GM19468 (cell line): ENCODE results near the gene MISP.
"Not testable (repeated sequence)": the region's sequence is repeated elsewhere in the genome, so short reads cannot be mapped to it uniquely, and the experiment has no call there.

ENCODE experiments used
- ATAC-seq: cut with Tn5 transposase; IDR thresholded peaks from one replicate; pipeline ENCODE4 v1.9.1; 2021; ENCODE audit warnings: mild to moderate bottlenecking, moderate library complexity, moderate number of reproducible peaks; ENCODE audit not compliant: unreplicated experiment; ENCODE audit errors: extremely low read depth

Gene MISP, protein sequence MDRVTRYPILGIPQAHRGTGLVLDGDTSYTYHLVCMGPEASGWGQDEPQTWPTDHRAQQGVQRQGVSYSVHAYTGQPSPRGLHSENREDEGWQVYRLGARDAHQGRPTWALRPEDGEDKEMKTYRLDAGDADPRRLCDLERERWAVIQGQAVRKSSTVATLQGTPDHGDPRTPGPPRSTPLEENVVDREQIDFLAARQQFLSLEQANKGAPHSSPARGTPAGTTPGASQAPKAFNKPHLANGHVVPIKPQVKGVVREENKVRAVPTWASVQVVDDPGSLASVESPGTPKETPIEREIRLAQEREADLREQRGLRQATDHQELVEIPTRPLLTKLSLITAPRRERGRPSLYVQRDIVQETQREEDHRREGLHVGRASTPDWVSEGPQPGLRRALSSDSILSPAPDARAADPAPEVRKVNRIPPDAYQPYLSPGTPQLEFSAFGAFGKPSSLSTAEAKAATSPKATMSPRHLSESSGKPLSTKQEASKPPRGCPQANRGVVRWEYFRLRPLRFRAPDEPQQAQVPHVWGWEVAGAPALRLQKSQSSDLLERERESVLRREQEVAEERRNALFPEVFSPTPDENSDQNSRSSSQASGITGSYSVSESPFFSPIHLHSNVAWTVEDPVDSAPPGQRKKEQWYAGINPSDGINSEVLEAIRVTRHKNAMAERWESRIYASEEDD

DNA sequence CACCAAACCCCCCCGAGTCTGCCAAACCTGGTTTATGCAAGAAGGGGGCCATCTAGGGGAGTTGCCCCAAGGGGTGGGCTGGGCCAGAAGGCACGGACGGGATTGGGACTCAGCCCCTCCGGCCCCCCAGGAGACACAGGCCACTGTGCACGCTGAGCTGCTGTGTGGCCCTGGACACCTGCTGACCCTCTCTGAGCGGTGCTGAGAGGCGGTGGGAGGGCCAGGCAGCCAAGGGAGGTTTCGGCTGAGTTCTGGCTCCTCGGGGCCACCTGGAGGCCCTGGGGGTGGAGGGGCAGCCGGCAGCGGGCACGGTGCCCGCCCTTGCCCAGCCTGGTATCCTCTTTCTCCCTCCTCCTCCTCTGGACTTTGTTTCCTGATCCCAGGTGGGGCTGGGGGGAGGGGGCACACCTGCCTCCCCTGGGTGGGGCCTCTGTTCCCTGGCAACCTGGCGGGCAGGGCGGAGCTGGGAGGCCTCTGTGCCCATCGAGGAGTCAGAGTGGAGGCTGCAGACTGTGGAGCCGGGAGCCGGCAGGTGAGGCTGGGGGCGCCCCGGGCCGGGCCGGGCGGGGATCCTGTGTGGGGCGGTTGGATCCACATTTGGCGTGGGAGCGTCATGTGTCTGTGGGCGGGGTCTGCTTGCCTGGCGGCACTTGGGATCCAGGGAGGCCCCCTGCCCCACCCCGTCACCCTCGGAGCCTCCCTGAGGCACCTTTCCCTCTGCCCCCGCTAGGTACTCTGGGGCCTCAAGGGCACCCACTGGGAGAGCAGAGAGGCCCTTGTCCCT is at the start of gene MISP:
Gene MISP, plus strand, starts transcription at position 473 of the 784 bp plus-strand sequence. CDS start 5,835 bp downstream, outside the sequence.
- no peak for ATAC-seq

DNA sequence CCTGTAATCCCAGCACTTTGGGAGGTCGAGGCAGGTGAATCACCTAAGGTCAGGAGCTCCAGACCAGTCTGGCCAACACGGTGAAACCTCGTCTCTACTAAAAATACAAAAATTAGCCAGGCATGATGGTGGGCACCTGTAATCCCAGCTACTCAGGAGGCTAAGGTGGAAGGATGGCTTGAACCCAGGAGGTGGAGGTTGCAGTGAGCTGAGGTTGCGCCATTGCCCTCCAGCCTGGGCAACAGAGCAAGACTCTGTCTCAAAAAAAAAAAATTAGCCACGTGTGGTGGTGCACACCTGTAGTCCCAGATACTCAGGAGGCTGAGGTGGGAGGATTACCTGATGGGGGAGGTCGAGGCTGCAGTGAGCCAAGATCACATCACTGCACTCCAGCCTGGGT is 48.1 kb upstream of the MISP start:
- ATAC-seq, result not testable (repeated sequence)

DNA sequence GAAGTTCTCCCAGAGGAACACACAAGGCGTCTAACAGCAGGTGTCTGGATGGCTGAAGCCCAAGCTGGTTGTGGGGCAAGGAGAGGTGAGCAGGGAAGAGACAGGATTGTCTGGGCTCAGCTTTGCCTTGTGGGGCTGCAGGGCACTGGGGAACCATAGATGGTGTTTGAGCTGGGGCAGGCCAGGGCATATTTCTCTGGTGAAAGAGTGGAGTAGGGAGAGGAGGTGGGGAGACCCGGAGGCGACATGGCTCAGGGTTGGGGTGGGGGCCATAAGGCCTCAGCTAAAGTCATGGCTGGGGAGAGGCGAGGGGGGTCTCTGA is 47.6 kb upstream of the MISP start:
- ATAC-seq, result no peak

DNA sequence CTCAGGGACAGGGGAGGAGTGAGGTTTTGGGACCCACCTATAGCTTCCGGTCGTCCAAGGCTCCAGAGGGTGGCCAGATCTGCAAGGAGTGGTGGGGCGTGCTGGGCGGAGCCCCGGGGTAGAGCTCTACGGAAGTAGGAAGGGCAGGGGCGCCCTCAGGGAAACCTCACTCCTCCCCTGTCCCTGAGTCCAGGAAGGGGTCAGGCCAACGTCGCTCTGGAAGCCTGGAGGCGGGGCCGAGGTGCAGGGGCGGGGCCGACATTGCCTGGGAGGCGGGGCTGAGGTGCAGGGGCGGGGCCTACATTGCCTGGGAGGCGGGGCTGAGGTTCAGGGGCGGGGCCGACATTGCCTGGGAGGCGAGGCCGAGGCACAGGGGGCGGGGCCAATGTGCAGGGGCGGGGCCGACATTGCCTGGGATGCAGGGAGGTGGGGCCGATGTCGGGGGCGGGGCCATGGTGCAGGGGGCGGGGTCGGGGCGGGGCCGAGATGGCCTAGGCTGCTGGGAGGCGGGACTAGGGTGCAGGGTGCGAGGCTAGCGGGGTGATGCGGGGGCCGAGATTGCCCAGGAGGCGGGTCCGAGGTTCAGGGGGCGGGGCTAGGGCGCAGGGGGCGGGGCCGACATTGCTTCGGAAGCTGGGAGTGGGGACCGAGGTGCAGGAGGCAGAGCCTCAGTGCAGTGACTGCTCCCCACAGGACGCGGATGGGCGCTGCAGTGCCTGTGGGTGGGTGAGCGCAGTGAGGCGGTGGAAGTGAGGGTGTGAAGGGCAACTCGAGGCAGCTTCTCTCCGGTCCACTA is 47.1 kb upstream of the MISP start:
- no peak for ATAC-seq

DNA sequence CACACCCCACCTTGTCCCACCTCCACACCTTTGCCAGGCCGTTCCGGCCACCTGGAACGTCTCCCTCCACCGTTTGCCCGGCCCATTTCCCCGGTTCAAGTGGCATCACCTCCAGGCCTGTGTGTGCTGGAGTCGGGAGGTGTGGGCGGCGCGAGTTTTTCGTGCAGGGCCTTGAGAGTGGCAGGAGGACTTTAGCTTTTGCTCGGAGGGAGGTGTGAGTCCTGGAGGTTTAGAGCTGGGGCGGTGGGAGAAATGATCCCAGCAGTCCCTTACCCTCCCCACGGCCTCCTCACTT is 46.5 kb upstream of the MISP start:
- no peak for ATAC-seq

DNA sequence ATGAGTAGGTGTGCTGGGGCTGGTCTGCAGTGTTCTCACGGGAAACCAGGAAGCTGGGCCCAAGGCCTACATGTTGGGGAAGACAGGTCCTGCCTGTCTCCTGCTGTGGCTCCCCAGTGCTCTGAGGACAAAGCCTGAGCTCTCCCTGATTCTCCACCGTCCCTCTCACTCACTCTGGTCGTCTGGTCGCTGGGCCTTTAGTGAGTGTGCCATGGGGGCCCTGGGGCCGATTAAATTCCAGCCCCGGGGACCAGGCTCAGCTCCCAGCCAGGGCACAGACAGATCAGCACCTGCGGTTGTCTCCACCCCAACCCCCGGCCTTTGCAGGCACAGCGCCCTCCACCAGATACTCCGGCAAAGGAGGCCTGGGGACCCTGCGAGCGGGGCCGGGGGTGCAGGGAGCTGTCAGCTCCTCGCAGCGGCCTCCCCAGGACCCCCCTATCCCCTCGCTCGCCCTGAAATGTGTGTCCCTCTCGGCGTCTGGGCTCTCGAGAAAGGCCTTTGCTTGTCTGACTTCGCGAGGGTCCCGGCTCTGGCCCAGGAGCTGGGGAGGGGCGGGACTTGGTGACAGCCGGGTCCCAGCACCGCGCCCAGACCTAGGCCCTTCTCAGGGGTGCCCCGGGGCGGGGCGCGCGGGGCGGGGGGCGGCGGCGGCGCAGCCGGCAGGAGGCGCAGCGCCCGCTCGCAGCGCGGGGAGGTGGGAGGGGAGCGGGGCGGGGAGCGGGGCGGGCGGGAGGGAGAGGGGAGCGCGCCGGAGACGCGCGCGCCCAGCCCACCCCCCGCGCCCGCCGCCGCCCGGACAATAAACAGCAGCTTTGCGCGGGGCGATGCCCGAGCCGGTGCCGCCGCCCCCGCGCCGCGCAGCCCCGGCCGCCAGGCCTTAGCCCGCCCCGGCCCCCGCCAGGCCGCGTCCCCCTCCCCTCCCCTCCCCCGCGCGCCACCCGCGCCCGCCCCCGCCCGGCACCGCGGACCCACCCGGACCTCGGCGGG is 42.5 kb upstream of the MISP start, which contains the start of gene PALM:
Gene PALM, plus strand, starts transcription at position 782 of the 990 bp plus-strand sequence. CDS start 212 bp downstream, outside the sequence.
- no peak for ATAC-seq

DNA sequence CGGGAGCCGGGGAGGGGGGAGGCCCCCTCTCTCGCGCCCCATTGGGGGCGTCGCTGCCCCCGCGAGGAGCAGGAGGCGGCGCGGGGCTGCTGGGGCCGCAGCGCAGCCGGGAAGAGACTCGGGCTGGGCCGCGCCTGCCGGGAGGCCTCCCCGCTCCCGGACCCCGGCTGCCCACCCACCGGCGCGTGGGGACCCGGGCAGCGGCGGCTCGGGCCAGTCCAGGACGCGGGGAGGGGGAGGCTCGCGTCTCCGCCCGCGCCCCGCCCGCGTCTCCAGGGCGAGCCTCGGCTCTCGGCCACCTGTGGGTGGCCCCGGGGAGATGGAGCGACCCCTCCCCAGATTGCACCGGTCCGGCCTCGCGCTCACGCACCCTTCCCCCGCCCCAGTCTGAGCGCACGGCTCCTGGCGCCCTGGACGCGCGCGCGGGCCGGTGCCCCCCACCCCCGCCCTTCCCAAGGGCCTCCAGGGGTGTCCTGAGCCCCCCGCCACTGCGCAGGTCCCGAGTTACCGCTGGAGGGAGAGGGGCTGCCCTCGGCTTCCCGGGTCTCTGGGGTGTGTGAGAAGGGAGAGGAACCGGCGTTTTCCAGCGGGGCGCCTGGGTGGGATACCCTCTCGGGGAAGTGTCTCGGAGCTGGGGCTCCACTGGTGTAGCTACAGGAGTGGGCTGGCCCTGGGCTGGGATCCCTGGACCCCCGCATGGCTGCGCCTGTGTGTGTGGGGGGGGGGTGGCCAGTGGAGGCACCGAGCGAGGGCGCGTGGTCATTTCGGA is 41.5 kb upstream of the MISP start:
- no peak for ATAC-seq

DNA sequence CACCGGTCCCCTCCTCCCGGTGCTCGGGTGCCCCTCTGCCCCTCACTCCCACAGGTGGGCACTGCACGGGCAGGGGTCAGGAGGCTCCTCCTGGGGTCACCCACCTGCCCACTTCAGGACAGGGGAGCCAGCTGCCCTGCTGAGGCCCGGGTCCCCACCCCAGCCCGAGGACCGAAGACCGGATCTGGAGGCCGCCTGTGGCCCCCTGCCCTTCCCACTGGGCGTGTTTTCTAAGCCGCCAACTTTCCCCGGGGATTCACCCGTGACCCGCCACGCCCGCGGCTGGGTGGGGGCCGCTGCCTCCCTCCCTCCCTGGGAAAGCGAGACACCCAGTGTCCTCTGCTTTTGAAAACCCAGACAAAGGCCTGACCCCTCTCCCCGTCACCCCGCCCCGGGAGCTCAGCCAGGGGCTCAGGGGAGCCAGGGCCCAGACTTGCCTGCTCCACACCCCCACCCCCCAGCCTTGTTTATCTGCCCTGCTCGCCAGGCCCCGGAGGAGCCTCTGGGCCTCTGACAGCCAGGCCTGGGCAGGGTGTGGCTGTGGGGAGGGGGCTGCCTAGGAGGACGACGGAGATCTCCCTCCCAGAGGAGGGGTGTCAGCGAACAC is 40.8 kb upstream of the MISP start:
- ATAC-seq, result no peak

DNA sequence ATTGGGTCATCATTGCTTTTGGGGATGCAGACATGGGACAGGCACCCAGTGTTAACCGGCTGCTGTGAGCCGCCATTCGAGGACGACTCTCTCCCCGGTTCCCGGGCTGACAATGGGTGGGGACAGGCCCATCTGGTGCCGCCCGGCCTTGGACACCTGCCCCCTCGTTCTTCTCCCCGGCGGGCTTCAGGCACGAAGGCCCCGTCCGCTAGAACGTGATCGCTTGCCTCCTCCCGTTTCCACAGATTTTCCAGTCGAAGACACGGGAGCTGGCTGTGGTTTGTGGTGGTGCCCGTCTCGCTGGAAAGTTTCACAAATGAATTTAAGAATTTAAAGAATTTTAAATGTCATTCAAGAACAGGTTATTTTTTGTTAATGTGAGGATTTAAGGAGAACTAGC is 40.1 kb upstream of the MISP start:
- ATAC-seq, result no peak

DNA sequence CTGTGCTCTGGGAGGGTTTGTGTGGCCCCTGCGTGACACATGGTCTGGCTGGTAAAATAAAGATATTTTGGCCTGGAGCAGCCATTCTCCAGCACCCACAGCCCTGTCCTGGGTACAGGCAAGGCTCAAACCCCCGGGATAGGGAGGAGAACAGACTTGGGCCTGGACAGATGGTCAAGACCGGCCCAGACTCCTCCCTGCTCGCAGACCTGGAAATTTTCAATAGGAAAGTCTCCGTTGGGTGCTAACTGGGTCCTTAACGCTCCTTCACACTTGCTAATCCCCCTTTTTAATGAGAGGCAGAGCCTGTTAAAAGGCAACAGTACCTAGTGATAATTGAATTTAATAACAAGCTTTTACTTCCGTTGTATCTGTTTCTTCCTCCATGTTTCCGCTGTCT is 39.7 kb upstream of the MISP start:
- no peak for ATAC-seq

DNA sequence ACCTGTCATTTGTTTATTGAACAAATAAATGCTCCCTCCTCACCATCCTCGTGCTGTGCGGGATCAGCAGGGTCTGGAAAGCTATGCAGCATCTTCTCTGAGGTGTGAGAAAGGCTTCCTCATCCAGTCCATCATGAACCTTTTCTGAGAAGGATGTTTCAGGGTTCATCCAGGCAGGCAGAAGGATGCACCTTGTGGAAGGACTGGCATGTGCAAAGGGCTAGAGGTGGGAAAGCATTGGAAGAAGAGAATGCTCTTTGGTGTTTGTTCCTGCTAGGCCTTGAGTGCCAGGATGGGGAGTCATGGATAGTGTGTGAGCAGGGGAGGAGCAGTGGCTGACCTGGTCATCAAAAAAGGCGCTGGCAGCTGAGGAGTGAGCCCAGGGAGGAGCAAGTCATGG is 35.6 kb upstream of the MISP start:
- ATAC-seq, result no peak

DNA sequence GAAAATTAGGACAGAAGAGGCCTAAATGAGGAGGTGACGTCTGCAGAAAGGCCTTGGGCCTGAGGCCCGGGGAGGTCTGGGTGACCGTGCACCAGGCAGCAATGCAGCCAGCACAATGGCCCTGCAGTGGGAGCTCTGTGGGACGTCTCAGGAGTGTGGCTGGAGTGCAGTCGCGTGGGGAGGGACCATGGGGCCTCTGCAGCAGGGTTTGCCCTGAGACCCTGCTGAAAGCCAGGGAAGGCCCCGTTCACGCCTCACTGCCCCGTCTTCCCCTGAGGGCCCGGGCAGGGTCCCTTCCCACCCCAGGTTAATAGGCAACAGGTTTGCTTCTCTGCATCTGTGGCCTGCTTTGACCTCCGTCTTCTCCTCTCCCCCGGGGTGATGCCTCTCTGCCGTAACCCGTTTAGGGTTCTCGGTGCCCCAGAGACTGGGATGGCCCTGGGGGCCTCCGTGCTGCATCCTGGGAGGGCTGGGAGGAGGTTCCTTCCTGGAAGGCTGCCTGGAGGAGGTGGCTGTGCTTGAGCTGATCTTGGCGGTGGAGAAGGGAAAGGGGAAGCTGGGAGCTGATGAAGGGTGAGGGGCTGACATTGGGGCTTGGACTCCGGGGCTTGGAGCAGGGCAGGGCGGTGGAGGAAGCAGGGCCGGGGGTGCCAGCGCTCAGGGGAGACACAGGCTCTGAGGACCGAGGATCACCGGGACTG is 32.5 kb upstream of the MISP start:
- no peak for ATAC-seq

DNA sequence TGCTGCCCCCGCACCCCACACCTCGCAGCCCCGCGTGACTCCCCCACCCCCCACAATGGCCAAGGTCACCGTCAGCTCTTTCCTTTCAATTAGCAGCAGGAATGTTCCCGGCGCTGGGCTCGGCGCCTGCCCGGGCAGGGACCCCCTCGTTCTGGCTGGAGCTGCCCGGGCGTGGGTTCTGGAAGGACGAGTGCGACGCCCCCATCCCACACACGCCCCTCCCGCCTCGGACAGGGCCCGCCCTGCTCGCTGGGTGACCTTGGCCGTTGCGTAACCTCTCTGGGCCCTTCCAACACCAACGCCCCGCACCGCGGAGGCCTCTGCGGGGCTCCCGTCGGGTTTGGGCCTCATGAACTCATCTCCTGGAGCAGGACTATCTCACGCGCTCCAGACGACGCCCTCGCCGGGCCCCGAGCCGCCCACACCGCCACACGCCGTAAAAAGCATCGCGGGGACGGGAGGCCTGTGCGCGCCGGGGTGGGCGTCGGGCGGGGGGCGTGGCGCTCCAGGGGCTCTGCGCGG is 31.9 kb upstream of the MISP start:
- no peak for ATAC-seq

DNA sequence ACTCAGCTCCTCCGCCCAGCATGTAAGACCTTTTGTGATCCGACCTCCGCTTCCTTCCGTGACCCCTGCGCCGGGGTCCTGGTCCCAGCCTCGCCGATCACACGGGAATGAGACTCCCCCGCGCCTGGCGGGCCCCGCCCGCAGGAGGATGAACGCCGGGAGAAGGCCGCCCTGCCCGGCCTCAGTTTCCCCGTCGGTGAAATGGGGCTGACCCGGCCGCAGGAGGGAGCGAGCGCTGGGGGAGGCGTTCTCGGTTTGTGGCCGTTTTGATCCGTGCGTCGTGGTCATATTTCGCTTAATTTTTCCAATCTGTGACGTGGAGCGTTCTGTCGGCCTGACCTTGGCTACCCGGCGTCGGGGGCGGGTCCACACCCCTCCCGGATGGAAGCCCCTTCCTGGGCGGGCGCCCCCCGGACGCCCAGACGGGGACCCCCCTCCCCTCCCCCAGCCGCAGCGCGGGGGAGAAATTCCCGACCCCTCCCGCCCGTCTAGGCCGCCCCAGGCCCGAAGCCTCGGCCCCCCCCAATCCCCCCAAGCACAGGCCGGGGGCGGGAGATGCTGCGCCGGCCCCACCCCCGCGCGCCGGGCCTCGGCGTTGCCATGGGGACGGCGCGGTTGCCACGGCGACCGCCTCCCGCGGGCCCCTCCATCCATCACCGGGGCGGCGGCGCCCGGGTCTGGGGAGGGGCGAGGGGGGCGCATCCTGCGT is 31.1 kb upstream of the MISP start:
- no peak for ATAC-seq

DNA sequence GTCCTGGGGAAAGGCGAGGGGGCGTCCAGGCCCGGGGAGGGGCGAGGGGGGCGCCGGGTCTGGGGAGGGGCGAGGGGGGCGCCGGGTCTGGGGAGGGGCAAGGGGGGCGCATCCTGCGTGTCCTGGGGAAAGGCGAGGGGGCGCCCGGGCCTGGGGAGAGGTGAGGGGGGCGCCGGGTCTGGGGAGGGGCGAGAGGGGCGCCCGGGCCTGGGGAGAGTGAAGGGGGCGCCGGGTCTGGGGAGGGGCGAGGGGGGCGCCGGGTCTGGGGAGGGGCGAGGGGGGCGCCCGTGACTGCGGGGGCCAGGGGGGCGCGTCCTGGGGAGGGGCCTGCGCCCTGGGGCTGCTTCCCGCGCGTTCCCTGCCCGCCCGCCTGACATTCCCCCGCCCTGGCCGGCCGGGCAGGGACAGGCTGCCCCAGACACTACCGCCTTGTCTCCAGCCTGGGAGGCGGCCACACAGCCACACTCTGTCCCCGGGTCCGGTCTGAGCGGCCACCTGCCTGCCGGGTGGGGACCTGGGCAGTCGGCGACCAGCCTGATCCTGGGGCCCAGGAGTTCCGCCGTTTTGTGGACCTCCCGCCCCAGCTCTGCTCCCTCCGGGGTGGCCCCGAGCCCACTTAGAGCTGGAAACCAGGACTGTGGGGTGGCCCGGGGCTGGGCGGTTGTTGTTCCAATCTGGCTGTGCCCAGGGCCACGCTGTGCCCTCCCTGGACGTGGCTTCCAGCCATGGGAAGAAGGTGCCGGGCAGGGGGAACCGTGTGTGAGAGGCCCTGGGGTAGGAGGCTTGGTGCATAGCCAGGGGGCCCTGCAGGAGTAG is 30.4 kb upstream of the MISP start:
- ATAC-seq, result no peak

DNA sequence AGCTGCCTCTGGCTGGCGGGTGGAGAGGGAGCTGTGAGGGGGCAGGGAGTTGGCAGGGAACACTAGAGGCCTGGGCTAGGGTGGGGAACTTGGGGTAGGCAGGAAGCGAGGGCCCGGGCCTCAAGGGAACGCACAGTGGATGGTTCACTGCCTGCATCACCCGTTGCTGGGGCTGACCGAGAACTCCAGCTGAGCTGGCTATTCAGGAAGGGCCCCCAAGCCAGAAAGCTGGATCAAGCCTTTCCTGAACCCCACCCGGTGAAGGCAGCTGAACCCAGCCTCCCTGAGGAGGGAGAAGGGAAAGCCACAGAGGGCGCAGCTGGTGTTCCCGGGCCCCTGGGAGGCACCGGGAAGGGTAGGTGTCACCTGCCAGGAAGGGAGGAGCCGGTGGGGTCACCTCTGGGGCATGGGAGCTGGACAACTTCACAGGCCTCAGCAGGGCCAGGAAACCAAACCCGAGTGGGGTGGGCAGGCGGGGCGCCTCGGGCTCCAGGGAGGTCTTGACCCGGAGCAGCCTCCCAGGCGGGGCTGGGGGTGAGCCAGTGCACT is 28.3 kb upstream of the MISP start:
- no peak for ATAC-seq
